ENCODE results near the gene IARS2. TPM values are rescaled to one million over a fixed set of nuclear protein-coding genes. Genes with fewer than 3 reads are reported as not detected.
"Not testable (repeated sequence)": the region's sequence is repeated elsewhere in the genome, so short reads cannot be mapped to it uniquely, and the experiment has no call there.

The IARS2 gene
- total RNA-seq, 1 donor from 2014 or later: 89.1 TPM

DNA sequence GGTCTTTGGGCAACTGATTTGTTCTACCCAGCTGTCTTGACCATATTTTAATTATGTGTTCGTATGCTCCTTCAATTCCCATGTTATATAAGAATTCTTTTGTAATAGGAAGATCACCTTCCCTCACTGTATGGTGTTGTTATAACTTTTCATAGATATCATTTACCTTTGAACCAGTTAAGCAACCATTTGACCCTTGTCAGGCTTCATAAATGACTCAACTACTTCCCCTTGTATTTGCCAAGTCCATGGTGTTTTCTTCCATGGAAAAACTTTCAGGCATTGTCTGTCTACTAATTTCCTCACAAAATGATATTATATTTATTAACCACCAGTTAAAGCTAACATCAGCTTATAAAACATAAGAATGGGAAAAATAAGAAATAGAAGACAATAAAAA is 9.5 kb upstream of the IARS2 start:
- H3K4me3 Mint-ChIP-seq (ENCODE audit: low read depth): no peak overlapping the region
- peaks cover 4% of the 10 kb centered on the region for H3K4me1 Mint-ChIP-seq (ENCODE audit: low read depth)
- H3K9me3 Mint-ChIP-seq: no peaks in the 10 kb centered on the region
- no peaks in the 10 kb centered on the region for H3K27me3 Mint-ChIP-seq (ENCODE audit: low read depth)
- no peak for DNase-seq (ENCODE audit: low spot score)
- intact Hi-C loops (cut with micrococcal nuclease): no loop called here
- H3K27ac Mint-ChIP-seq: no peak overlapping the region
- peaks cover 10% of the 10 kb centered on the region for H3K36me3 Mint-ChIP-seq (ENCODE audit: low read depth)

DNA sequence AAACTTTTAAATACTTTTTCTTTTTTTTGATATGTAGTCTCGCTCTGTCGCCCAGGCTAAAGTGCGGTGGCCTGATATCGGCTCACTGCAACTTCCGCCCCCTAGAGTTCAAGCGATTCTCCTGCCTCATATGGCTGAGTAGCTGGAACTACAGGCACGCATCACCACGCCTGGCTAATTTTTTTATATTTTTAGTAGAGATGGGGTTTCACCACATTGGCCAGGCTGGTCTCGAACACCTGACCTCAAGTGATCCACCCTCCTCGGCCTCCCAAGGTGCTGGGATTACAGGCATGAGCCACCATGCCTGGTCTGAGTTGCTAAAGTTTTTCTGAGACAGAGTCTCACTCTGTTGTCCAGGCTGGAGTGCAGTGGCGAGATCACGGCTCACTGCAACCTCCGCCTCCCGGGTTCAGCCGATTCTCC is 7.7 kb upstream of the IARS2 start:
- H3K27me3 Mint-ChIP-seq (ENCODE audit: low read depth); intact Hi-C loops (cut with micrococcal nuclease); H3K27ac Mint-ChIP-seq: not testable (repeated sequence)

DNA sequence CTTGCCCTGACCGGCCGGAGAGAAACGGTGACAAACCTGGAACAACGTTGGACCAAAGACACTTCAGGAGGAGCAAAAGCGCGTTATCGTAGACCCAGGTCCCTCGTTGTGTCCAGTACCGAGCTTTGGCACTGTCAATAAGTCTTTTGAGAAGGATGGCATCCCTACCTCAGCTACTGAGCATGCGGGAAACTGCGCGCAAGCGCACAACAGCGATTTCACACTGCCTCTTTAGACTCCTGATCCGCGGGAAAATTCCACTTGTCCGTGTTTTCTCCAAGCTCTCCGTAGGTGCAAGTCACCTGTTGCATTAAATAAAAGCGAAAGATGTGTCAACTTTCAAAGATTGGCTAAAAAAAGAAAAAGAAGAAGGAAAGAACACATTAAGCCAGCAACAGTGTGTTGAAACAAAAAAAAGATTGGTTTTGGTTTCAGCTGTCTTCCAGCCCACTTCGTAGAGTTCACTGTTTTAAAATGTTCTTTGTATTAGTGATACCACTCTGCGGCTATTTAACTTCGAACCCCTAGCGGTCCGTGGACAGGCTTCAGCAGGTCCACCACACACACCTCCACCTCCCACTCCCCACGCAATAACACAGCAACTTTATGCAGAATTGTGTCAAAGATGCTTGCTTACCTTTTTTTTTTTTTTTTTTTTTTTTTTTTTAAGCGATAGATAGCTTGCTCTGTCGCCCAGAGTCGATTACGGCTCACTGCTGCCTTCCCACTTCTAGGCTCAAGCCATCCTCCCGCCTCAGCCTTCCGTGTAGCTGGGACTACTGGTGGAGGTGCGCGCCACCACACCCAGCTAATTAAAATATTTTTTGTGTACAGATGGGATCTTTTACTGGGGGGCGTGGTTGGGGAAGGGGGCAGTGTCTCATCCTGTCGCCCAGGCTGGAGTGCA is 4.0 kb upstream of the IARS2 start, which contains the start of gene BPNT1:
TSS of gene BPNT1 (minus strand) at position 139 of the 907 bp plus-strand sequence. CDS start 9,942 bp downstream, outside the sequence.
- Mint-ChIP-seq H3K27me3 (ENCODE audit: low read depth) (no peaks in the 10 kb centered on the region), H3K27ac (peak within 1 kb of the TSS; percentile 88), H3K9me3 (no peaks in the 10 kb centered on the region), H3K4me1 (ENCODE audit: low read depth) (peaks cover 9% of the 10 kb centered on the region), H3K36me3 (ENCODE audit: low read depth) (no peaks in the 10 kb centered on the region), H3K4me3 (ENCODE audit: low read depth) (peak within 1 kb of the TSS; percentile 91)
- DNase-seq (ENCODE audit: low spot score): peak; percentile 97
- intact Hi-C loops (cut with micrococcal nuclease): loop anchor here (1.0 kb wide), 2 partner anchors 44 to 182 kb away; partner anchors contain the start of genes EPRS1 and RAB3GAP2

More for the DNA sequence above, 7.7 kb upstream of the IARS2 start:
- H3K9me3 Mint-ChIP-seq; DNase-seq (ENCODE audit: low spot score); H3K4me1 Mint-ChIP-seq (ENCODE audit: low read depth); H3K4me3 Mint-ChIP-seq (ENCODE audit: low read depth); H3K36me3 Mint-ChIP-seq (ENCODE audit: low read depth): not testable (repeated sequence)

DNA sequence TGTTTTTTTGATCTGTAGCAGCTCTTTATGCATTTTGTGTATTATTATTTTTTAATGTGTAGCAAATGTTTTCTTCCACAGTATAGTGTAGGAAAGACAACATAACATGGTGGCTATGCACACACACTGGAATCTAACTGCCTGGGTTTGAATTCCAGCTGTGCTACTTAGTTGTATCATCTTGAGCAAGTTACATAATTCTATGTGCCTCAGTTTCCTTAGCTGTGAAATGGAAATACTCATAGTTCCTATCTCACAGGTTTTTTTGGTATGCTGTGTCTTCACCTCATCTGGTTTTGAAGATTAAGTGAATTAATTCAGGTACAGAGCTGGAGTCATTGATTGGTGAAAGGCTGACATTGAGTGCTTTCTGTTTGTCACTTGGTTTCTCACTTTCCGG is 1.2 kb upstream of the IARS2 start:
- H3K4me3 Mint-ChIP-seq (ENCODE audit: low read depth): no peak overlapping the region
- DNase-seq (ENCODE audit: low spot score): no peak
- no peak overlapping the region for H3K27ac Mint-ChIP-seq
- H3K27me3 Mint-ChIP-seq (ENCODE audit: low read depth): no peaks in the 10 kb centered on the region
- H3K9me3 Mint-ChIP-seq: no peaks in the 10 kb centered on the region
- intact Hi-C loops (cut with micrococcal nuclease): loop anchor here (1.0 kb wide), 1 partner anchor 180 kb away; the partner anchor contains the start of gene RAB3GAP2
- peaks cover 12% of the 10 kb centered on the region for H3K4me1 Mint-ChIP-seq (ENCODE audit: low read depth)
- peaks cover 18% of the 10 kb centered on the region for H3K36me3 Mint-ChIP-seq (ENCODE audit: low read depth)

DNA sequence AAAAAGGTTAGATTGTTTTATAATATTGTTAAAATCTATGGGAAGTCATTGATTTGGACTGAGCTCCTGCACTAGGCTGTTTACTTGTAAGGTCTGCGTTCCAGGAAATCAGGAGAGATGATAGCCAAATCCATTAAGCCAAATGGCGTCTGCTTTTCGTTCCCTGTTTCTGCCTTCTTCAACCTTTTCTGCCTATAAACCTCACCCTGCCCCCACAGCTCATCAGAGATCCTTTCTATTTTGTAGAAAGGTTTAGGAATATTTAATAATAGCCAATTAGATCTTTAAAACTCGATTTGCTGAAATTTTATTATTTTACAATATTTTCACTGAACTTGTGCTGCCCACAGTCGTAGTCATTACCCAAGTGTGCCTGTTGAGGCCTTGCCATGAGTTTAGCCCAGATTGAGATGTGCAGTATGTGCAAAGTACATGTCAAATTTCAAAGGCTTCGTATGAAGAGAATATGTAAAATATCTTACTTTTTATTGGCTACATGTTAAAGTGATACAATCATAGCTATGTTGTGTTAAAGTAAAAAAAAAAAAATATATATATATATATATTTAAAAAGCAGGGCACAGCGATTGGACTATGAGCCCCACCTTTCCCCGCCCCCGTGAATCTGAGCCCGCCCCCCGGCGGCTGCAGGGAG is 444 bp upstream of the IARS2 start:
- H3K9me3 Mint-ChIP-seq: no peaks in the 10 kb centered on the region
- peaks cover 15% of the 10 kb centered on the region for H3K4me1 Mint-ChIP-seq (ENCODE audit: low read depth)
- no peak overlapping the region for H3K4me3 Mint-ChIP-seq (ENCODE audit: low read depth)
- no peak for DNase-seq (ENCODE audit: low spot score)
- no peak overlapping the region for H3K27ac Mint-ChIP-seq
- no peaks in the 10 kb centered on the region for H3K27me3 Mint-ChIP-seq (ENCODE audit: low read depth)
- intact Hi-C loops (cut with micrococcal nuclease): loop anchor here (1.0 to 2.0 kb wide), 3 partner anchors 47 to 179 kb away; partner anchors contain the start of genes EPRS1 and RAB3GAP2
- H3K36me3 Mint-ChIP-seq (ENCODE audit: low read depth): peaks cover 23% of the 10 kb centered on the region

DNA sequence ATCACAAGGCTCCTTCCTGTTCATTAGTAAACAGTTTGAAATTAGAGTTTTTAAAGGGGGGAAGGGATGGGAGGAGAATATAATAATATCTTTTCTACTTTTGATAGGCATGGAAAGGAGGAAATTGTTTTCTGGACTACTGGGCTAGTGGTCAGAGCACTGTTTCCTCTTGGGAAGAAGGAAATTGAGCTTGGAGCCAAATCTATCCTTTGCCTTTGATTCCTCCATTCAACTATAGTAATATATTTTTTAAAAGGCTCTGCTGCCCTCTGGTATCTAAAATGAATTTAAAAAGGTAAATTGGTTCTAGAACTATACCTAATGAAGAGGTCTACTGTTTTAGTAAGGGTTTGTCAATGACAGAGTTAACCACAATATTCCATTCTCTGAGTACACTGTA is 5.9 kb downstream of the IARS2 start:
- no peaks in the 10 kb centered on the region for H3K27me3 Mint-ChIP-seq (ENCODE audit: low read depth)
- H3K4me1 Mint-ChIP-seq (ENCODE audit: low read depth): peaks cover 14% of the 10 kb centered on the region
- no peak for DNase-seq (ENCODE audit: low spot score)
- intact Hi-C loops (cut with micrococcal nuclease): no loop called here
- peaks cover 53% of the 10 kb centered on the region for H3K36me3 Mint-ChIP-seq (ENCODE audit: low read depth)
- H3K27ac Mint-ChIP-seq: no peak overlapping the region
- no peaks in the 10 kb centered on the region for H3K9me3 Mint-ChIP-seq
- H3K4me3 Mint-ChIP-seq (ENCODE audit: low read depth): no peak overlapping the region

DNA sequence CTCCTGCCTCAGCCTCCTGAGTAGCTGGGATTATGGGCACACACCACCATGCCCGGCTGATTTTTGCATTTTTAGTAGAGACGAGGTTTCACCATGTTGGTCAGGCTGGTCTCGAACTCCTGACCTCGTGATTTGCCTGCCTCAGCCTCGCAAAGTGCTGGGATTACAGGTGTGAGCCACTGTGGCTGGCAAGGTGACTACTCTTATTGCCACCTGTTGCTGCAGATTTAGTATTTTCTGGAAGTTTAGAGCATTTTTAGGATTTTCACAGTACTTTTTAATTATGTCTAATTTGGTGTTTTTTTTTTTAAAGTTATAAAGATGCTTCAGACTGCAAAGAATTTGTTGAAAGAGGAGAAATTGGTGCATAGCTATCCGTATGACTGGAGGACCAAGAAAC is 16.5 kb downstream of the IARS2 start:
- peaks cover 68% of the 10 kb centered on the region for H3K36me3 Mint-ChIP-seq (ENCODE audit: low read depth)
- H3K9me3 Mint-ChIP-seq; DNase-seq (ENCODE audit: low spot score); H3K4me3 Mint-ChIP-seq (ENCODE audit: low read depth); H3K4me1 Mint-ChIP-seq (ENCODE audit: low read depth); H3K27ac Mint-ChIP-seq; H3K27me3 Mint-ChIP-seq (ENCODE audit: low read depth); intact Hi-C loops (cut with micrococcal nuclease): not testable (repeated sequence)

DNA sequence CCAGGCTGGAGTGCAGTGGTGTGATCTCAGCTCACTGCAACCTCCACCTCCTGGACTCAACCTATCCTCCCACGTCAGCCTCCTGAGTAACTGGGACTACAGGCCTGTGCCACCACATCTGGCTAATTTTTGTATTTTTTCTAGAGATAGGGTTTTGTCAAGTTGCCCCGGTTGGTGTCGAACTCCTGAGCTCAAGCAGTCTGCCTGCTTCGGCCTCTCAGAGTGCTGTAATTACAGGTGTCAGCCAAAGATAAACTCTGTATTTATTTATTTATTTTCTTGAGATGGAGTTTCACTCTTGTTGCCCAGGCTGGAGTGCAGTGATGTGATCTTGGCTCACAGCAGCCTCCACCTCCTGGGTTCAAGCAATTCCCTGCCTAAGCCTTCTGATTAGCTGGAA is 18.7 kb downstream of the IARS2 start:
- intact Hi-C loops (cut with micrococcal nuclease); H3K9me3 Mint-ChIP-seq: not testable (repeated sequence)

DNA sequence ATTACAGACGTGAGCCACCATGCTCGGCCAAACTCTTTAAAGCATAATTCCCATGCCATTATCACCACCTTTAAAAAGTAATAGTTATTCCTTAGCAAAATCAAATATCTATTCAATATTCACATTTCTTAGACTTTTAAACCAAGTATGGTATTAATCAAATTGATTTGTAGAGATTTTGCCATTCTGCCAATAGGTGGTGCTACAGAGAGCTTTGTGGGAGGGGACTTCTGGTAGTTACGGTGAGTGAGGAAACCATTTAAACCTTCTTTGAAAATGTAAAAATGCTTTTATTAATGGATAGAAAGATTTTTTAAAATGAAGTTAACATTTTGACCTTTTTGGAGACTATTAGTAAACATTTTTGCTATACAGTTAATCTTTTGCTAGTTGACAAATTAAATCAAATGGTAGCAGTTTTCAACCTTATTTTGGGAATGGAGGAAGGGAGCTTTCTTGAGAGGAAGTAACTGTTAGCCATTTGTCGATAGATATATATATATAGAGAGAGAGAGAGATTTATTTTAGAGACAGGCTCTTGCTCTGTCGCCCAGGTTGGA is 19.3 kb downstream of the IARS2 start:
- H3K27me3 Mint-ChIP-seq (ENCODE audit: low read depth): no peaks in the 10 kb centered on the region
- no peak for DNase-seq (ENCODE audit: low spot score)
- no peaks in the 10 kb centered on the region for H3K9me3 Mint-ChIP-seq
- intact Hi-C loops (cut with micrococcal nuclease): no loop called here
- no peak overlapping the region for H3K4me3 Mint-ChIP-seq (ENCODE audit: low read depth)
- no peak overlapping the region for H3K27ac Mint-ChIP-seq
- peaks cover 7% of the 10 kb centered on the region for H3K4me1 Mint-ChIP-seq (ENCODE audit: low read depth)
- H3K36me3 Mint-ChIP-seq (ENCODE audit: low read depth): peaks cover 55% of the 10 kb centered on the region

More for the DNA sequence above, 18.7 kb downstream of the IARS2 start:
- H3K36me3 Mint-ChIP-seq (ENCODE audit: low read depth): peaks cover 59% of the 10 kb centered on the region
- not testable (repeated sequence) for H3K27me3 Mint-ChIP-seq (ENCODE audit: low read depth); DNase-seq (ENCODE audit: low spot score); H3K4me1 Mint-ChIP-seq (ENCODE audit: low read depth); H3K4me3 Mint-ChIP-seq (ENCODE audit: low read depth); H3K27ac Mint-ChIP-seq

DNA sequence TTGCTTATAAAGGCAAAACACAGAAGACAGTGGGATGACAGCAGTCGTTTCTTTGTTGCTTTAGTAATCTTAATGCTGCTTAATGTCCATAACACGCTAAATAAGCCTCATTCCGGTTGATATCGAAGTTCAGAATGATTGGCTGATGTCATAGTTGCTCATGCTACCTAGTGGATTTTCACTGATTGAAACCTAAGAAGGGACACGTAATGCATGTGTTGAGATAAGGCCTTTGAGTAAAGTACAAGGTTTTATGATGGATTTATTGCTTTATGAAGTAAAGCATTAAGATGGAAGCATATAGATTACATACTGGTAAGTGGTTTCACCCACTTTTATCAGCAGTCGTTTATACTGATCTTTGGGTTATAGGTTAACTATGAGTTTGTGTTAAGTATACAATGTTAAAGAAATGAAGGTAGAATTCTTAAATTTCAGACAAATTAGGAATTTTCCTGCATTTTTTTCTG is 25.1 kb downstream of the IARS2 start:
- H3K4me3 Mint-ChIP-seq (ENCODE audit: low read depth): no peak overlapping the region
- no peaks in the 10 kb centered on the region for H3K9me3 Mint-ChIP-seq
- DNase-seq (ENCODE audit: low spot score): no peak
- H3K36me3 Mint-ChIP-seq (ENCODE audit: low read depth): peaks cover 30% of the 10 kb centered on the region
- H3K4me1 Mint-ChIP-seq (ENCODE audit: low read depth): peaks cover 5% of the 10 kb centered on the region
- H3K27me3 Mint-ChIP-seq (ENCODE audit: low read depth): no peaks in the 10 kb centered on the region
- H3K27ac Mint-ChIP-seq: no peak overlapping the region
- intact Hi-C loops (cut with micrococcal nuclease): no loop called here

DNA sequence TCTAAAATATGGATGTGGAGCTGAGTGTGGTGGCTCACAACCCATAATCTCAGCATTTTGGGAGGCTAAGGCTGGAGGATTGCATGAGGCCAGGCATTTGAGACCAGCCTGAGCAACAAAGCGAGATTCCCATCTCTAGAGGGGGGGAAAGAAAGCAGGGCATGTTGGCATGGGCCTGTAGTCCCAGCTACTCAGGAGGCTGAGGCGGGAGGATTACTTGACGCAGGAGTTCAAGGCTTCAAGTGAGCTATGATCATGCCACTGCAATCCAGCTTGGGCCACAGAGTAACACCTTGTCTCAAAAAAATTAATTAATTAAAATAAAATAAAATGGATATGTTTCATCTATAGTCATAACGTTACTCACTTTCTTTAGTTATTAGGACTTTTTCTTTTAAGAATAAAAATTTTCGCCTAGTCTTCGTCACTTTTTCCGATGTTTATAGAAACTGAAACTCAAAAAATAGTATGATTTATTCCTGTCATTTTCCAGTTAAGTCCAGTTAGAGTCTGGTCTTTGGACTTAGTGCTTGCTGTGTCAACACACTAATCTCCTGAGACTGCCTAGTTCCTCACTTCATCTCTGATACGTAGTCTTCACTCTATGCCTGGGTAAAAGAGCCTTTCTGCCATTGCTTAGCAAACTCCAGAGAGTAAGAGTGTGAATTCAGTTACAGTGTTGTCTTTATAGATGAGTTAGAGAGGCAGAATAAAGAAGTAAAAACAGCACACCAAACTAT is 28.0 kb downstream of the IARS2 start:
- Mint-ChIP-seq H3K36me3 (ENCODE audit: low read depth) (peaks cover 25% of the 10 kb centered on the region), H3K27me3 (ENCODE audit: low read depth) (no peaks in the 10 kb centered on the region), H3K27ac (peak overlapping the region; percentile 27), H3K9me3 (no peaks in the 10 kb centered on the region), H3K4me3 (ENCODE audit: low read depth) (no peak overlapping the region), H3K4me1 (ENCODE audit: low read depth) (peaks cover 11% of the 10 kb centered on the region)
- intact Hi-C loops (cut with micrococcal nuclease): no loop called here
- DNase-seq (ENCODE audit: low spot score): no peak

DNA sequence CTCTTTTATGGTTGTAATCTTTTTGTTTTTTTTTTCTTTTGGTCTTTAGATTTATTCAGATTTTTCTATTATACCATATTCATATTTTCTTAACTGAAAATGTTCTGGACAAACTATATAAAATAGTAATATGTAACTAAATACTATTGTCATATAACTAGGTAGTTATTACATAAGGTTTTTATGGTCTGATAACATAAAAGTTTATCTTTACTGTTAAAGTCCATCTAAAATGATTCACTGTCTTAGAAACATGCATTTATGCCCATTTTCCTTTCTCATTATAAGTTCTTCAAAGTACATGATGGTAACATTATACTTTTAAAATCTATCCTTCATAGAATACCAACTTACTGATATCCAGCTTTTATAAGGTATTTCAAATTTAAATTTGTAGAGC is 29.1 kb downstream of the IARS2 start:
- no peak for DNase-seq (ENCODE audit: low spot score)
- Mint-ChIP-seq H3K9me3 (no peaks in the 10 kb centered on the region), H3K36me3 (ENCODE audit: low read depth) (peaks cover 33% of the 10 kb centered on the region), H3K4me3 (ENCODE audit: low read depth) (no peak overlapping the region), H3K27ac (no peak overlapping the region), H3K4me1 (ENCODE audit: low read depth) (peaks cover 11% of the 10 kb centered on the region), H3K27me3 (ENCODE audit: low read depth) (no peaks in the 10 kb centered on the region)
- intact Hi-C loops (cut with micrococcal nuclease): no loop called here
